Stimulated activated CD4-positive, alpha-beta T cell treated with anti-CD3 and anti-CD28 coated beads, Interleukin-12 subunit alpha, Interleukin-12 subunit beta, amount 100 ng/mL, for 48 hours (primary cell): ENCODE results near the gene TSGA10.
"Not testable (repeated sequence)": the region's sequence is repeated elsewhere in the genome, so short reads cannot be mapped to it uniquely, and the experiment has no call there.

ENCODE experiments used
- DNase-seq, 3 donors: peaks; one replicate each; pipeline ENCODE4 v3.0.0-alpha.2; 2020; ENCODE audit warnings: low read depth in 2 of 3, low spot score in 1 of 3

Gene TSGA10

DNA sequence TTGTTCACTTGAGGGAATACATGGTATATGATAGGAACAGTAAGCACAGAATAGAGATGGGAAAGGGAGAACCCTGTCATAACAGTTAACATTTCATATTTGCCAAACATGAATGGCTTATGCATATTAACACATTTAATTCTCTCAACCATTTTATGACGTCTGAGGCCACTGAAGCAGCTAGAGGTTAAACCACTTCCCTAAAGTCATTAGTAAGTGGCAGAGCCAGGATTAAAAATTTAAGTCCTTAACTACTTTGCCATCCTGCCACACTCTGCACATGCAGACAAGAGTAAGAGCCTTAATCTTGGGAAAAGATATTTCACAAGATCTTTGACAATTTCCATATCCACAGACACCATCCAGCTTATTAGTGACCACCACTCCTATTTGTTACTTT, 2.1 kb upstream of the TSGA10 start:
- no peak for DNase-seq

DNA sequence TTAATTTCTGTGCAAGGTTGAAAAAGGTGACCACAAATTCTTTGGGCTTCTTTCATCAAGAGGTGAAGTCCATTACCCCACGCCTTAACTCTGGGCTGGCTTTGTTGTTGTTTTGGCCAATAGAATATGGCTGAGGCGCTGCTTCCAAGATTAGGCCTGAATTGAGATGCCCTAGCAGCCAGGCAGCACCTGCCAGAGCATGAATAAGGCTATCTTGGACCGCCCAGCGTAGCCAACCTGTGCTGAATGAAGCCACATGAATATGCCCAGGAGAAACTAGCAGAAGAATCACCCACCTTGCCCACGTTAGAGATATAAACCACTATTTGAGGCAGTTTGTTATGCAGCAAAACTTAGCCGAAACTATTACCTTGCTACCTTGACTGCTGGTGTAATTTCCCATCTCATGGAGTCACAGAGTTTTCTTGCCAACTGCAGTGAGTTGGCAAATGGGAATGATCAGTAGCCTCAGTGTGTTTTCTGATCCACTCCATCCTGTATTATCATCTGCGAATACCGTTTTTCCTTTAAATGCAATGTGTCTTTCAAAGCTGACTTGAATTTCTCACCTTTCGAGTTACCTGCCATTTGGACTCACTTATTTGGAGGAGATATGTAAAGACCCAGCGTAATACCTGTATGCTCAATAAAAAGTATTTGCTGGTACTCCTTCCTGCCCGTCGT, 679 bp downstream of the TSGA10 start:
- no peak for DNase-seq

DNA sequence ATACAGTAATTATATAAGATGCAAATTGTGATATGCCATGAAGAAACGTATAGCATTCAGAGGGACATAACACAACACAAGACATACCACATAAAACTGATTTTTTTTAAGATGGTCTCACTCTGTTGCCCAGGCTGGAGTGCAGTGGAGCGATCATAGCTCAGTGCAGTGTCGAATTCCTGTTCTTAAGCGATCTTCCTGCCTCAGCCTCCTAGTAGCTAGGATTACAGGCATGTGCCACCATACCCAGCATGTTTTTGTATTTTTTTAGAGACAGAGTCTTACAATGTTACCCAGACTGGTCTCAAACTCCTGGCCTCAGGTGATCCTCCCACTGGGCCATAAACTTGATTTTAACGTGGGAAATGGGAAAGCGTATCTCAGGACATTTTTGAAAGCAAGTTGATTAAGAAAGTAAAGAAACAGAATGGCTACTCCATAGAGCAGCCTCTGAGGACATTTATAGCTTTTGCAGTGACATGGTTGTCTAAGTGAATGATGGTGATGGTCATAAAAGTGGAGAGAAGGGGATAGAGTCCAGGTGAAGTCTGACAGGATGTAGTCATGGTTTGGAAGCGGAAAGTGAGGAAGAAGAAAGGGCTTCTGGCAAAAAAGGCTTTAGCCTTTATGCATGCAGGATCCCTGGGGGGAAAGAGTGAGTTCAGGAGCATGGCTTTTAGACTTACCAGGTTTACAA, 2.4 kb downstream of the TSGA10 start:
- DNase-seq: no peak

DNA sequence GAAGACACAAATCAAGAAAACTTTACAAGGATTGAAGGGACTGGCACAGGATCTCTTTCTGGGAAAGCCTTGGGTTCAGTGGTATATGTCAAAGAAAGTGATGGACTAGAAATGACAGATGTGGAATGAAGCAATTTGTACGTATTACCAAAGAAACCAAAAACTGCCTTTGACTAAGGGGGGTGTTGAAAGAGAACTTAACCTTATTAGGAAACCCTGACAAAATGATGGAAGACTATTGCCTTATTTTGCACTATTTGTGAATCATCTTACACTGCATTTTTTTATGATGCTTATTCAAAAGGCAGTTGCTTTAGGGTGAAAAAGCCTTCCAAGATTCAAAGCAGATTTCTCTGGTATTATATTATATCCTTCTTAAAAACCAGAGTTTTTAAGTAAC, 4.0 kb downstream of the TSGA10 start:
- no peak for DNase-seq

DNA sequence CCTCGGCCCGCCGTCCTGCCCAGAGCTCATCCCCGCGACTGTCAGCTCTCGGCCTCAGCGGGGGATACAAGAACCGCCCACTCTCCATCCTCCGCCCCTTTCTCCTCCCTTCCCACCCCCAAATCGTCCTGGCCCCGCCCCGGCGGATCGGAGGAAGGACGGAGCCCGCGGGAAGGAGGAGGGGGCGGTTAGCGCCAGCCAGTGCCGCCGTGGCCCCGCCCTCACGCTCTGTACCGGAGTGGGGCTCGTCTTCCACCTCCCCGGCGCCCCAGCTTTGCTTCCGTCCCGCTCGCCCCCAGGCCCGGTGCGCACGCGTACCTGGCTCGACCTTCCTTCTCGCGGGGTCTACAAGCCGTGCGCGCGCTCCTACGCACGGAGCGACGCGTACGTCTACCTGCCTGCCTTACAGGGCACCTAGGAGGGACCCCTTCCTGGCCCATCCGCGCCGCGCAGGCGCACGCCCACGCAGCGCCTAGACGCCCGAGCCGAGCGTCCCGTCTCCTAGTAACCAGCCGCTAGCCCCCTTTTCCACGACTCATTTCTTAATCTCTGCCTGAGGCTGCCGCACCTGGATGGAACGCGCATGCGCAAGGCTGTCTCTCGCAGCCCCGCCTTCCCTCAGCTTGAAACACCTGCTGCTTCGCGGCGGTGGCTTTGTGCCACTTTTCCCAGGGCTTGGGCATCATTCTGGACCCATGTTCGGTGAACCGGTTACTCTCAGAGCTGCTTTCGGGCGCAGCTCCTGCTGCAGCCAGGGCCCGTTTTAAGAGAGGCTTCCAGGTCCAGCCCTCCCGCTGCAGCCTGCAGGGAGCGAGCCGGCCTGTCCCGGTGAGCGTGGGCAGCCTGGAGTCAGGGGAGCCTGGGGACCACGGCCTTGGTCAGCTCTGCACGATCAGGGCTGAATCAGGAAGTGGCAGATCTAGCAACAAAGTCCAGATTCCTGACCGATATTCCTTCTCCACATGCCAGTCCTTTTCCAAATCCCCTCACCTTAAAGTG, 13.3 kb downstream of the TSGA10 start, which contains the start of gene C2orf15:
Gene C2orf15 (plus strand): TSS at position 598 of the 999 bp plus-strand sequence. CDS start 8,852 bp downstream, outside the sequence.
- DNase-seq: peak; percentile 94 to 96 (median 95)

DNA sequence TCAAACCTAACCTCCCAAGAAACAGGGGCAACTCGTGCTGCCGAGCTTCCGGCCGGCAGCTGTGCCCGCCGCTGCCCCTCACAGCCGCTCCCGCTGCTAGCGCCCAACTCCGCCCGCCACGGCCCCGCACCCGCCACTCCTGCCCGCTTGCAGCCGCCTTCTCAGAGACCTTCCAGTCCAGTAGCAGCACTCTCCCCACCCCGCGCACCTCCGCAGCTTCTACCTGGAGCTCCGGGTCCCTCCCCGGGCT, 14.0 kb downstream of the TSGA10 start:
- DNase-seq: no peak

DNA sequence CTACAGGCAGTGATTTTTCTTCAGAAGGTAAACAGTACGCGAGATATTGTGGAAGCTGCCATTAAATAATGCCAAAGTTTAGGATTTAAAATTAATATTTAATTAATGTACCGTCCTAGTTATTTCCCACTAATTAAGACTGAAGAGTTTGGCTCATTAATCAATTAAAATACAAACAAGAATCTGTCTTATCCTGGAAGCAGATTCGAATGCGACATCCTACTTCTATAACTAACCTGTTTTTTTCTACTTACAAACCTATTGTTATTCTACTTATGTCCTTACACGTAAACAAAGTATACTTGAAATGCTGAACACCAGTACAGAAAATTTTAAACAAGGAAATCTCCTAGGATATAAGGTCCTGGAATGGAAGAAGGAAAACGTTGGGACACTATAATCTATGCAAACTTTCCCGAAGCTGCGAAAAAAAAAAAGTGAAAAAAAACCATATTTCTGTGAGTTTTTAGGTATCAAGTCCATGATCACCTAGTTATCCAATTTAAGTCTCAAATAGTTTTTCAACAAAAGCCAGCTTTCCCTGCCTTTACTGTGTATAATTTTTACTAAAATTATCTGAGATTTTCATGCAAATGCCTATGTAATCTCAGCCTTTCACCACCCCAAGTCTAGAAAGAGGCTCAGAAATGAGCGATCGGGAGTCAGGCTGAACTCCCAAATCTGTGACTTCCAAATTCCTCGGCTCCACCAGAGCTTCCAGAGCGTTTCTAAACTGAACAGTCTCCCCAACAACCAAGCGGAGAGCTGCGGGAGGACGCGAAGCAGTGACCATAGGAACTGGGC, 14.5 kb downstream of the TSGA10 start:
- no peak for DNase-seq

DNA sequence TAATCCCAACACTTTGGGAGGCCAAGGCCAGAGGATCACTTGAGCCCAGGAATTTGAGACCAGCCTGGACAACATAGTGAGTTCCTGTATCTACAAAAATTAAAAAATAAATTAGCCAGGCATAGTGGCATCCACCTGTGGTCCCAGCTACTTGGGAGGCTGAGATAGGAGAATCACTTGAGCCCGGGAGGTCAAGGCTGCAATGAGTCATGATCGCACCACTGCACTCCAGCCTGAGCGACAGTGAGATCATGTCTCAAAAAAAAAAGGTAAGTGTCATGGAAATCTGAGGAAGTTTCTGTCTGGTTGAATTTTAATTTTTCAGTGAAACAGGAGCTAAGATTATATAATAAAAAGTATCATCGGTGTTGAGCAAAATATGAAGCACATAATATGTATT, 15.7 kb downstream of the TSGA10 start:
- DNase-seq: no peak

DNA sequence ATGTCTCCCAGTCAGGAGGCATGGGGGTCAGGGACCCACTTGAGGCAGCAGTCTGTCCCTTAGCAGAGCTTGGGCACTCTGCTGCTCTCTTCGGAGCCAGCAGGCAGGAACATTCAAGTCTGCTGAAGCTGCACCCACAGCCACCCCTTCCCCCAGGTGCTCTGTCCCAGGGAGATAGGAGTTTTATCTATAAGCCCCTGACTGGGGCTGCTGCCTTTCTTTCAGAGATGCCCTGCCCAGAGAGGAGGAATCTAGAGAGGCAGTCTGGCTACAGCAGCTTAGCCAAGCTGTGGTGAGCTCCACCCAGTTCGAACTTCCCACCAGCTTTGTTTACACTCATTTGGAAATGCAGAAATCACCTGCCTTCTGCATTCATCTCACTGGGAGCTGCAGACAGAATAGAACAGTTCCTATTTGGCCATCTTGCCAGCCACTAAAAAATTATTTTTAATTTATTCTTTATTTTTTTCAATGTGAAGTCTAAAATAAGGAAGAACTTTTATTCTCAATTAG, 19.6 kb downstream of the TSGA10 start:
- not testable (repeated sequence) for DNase-seq

DNA sequence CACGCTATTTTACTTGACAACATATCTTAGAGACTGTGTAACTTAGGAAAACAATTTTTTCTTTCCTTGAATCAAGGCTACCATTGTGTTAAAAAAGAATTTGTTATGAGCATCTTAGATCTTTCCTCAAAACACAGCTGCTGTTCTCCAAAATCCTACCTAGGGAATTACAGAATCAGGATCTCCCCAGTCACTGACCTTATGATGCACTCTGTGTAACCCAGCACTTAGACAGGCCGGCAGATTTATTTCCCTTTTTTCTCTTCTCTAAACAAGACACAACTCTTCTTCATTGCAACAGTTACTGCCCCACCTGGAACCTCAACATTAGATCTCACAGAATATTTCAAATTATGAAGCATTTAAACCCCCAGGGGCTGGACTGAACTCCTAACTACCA, 26.8 kb downstream of the TSGA10 start:
- DNase-seq: no peak

DNA sequence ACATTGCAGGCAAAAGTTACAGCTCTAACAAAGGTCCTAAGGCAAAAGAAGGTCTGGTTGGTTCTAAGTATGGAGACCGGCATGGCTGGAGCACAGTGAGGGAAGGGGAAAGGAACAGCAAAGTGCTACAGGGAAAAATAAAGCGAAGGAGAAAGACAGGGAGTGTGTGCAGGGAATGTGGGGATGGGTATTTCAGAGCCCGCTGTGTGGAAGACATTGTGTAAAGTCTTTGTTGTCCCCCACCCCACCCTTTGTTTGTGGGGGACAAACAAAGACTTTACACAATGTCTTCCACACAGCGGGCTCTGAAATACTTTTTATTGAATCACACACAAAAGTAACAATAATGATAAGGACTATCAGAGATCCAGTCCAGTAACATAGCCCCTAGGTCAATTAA, 42.1 kb downstream of the TSGA10 start:
- no peak for DNase-seq

DNA sequence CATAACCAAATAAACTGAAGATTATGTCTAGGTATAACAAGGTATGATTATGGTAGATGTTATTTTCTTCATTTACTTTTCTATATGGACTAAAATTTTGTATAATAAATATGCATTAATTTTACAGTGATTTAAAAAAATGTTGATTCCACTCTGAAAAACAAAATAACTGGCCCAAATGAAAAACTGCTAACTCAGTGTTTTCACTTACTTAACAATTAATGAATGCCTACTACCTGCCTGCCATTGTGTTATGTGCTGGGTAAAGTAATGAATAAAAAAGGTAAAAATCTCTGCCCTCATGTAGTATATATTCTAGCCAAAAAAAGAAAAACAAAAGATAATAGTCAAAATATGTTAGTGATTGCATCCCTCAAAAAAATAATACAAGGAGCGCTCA, 42.8 kb downstream of the TSGA10 start:
- no peak for DNase-seq

DNA sequence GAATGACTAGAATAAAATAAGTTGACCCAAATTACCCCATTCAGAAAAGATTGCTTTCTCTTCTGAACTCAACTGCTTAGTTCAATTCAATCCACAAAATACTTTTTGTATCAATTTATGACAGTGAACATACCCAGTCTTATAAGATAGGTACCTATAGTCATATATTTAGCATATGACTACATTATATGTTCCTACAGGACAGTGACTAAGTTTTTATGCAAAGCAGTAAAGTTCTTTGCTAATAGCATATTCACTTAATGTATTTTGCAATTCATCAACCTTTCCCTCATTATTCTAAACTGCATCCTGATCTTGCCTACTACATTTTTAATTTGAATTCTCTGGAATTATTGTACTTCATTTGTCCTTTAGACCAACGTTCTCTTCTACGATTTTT, 43.5 kb downstream of the TSGA10 start:
- no peak for DNase-seq

DNA sequence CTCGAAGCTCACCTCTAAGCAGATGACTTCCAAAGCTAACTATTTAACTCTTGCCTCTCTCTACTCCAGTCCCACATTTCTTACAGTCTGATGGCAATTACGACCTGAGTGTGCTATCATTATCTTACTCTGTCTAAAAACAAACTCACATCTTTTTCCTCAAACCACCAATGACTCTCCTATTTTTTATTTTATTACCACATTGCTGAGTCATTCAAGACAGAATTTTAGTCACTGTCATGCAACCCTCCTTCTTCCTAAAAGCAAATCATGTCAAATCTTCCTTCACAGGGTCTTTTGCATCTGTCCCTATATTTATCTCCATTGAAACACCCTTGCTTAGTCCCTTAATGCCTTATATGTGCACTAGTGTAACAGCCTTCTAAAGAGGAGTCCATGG, 47.8 kb downstream of the TSGA10 start:
- DNase-seq: no peak

DNA sequence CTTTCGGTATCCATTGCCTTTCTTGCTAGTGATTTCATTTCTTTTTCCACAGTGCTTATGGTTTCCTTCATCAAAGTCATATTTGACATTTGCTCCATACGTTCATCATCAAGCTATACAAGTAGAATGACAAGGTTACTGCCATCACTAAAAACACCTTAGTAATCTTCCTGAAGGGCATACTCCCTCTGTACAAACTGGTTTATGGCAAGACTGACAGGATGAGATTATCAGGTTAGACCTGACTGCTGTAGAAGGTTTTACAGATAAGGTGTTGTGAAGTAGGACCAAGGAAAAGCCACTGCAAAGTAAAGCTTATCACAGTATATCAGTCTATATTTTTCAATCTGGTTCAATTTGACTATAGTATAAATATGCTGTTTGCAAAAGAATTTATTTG, 50.7 kb downstream of the TSGA10 start:
- DNase-seq: no peak

DNA sequence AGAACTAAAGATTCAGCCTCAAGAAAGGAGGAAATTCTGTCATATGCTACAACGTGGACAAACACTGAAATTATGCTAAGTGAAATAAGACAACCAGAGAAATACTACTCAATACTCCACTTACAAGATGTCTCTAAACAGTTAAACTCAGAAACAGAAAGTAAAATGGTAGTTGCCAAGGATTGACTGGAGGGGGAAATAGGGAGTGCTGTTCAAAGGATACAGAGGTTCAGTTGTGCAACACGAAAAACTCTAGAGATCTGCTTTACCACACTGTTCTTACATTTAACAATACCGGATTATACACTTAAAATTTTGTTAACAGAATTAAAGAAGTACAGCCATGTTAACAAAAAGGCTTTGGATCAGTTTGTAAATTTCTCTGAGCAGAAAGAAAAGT, 53.0 kb downstream of the TSGA10 start:
- no peak for DNase-seq

DNA sequence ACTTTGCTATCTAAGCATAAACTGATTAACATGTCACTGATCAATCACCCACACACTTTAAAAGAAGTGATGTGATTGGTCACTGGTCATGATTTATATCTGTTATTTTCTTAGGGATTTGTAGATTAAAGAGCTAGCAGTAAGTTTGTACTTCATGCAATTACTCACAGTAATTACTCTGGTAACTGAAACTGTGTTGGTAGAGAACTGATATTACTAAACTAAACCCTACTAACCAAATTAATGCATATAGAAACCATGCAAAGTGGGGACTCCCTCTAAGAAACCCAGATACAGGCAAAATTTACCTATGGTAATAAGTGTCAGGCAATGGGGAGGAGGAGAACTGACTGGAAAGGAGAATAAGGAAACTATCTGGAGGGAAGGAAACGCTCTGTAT, 58.0 kb downstream of the TSGA10 start:
- no peak for DNase-seq

DNA sequence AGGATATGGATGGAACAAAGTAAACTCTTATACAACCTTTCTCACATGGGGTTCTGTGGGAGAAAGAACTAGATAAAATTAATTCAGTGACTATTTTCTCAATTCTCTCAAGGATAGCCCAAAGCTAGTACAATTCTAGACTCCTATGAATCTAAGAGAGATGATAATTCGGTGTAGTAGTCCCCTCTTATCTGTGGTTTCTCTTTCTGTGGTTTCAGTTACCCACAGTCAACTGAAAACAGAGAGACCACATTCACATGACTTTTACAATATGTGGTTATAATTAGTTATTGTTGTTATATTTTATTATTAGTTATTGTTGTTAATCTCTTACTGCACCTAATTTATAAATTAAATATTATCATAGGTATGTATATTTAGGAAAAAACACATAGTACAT, 66.7 kb downstream of the TSGA10 start:
- DNase-seq: no peak

DNA sequence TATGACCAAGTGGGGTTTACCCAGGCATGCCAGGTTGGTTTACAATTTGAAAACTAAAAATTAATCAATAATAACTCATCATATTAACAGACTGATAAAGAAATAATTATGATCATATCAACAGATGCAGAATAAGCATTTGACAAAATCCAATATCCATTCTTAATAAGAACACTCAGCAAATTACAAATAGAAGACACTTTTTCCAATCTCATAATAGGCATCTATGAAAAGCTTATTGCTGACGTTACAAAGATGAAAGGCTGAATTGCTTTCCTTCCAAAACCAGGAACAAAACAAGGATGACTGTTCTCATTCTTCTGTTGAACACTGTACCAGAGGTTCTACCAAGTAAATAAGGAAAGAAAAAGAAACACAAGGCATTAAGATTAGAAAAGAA, 68.4 kb downstream of the TSGA10 start:
- DNase-seq: no peak

DNA sequence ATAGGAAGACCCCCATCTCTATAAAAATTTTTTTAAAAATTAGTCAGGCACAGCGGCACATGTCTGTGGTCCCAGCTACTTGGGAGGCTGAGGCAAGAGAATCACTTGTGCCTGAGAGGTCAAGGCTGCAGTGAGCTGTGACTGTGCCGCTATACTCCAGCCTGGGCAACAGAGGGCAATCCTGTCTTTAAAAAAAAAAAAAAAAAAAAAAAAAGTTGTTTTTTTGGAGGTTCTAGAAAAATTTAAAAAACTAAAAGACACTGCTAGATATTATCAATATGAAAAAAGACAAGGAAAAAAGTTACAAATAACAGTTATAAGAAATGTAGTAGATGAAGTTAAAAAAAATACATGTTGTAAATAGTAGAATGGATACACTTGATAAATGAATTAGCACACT, 69.3 kb downstream of the TSGA10 start:
- DNase-seq: no peak

DNA sequence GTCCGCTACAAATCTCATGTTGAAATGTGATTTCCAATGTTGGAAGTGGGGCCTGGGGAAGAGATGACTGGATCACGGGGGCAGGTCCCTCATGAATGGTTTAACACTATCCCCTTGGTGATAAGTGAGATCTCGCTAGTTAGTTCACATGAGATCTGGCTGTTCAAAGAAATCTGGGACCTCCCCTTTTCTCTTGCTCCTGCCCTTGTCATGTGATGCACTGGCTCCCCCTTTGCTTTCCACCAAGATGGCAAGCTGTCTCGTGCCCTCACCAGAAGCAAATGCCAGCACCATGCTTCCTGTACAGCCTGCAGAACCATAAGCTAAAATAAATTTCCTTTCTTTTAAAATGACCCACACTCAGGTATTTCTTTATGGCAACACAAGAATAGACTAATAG, 70.5 kb downstream of the TSGA10 start:
- no peak for DNase-seq
